HG02885 (cell line): Measurements from ENCODE around the gene RBM23.
"Not testable (repeated sequence)": the region's sequence is repeated elsewhere in the genome, so short reads cannot be mapped to it uniquely, and the experiment has no call there.

Experiments
- ATAC-seq: cut with Tn5 transposase; IDR thresholded peaks from one replicate; pipeline ENCODE4 v1.9.1; 2021; ENCODE audit warnings: mild to moderate bottlenecking; ENCODE audit not compliant: unreplicated experiment, poor library complexity

The RBM23 gene

DNA sequence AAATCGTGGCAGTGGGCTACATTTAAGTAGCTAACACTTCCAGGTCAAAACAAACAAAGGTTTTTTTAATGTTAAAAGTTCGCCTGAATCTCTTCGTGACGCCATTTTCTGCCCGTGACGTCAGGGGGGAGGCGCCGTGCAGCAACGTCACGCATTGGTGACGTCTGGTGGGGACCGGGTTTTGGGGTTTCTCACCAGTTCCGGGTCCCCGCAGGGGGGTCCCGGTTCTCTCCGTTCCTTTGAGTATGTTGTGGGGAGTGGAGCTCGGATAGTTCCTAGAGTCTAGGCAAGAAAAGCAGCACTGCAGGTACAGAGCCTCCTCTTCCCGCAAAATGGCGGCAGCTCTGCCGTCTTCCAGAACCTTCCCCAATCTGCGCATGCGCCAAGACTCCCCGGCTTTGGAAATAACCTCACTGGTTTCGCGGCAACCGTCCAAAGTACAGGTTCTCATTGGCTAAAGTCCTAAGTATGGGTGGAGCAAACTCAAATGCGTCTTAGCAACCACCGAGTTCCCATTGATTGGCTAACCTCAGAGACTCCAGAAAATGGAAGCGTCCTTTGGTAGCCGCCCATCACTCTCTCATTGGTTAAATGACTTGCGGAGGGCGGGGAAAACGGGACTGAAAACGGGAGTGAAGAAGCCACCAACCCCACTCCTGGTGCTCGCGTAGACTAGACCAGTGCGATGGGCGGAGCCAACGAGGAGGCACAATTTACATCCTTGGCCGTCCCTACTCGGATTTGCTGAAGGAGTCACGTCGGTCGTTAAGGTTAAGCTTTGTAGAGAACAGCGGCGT, at the start of gene RBM23:
RBM23 (minus strand) TSS at position 346 of the 797 bp plus-strand sequence.
- peak; percentile 92 for ATAC-seq

GRCh38 chr14:22966783-22967269, 47.9 kb upstream of the RBM23 start:
- no peak for ATAC-seq

- ATAC-seq = not testable (repeated sequence)
Measured at GRCh38 chr14:22965916-22966782, 47.2 kb upstream of the RBM23 start.

DNA sequence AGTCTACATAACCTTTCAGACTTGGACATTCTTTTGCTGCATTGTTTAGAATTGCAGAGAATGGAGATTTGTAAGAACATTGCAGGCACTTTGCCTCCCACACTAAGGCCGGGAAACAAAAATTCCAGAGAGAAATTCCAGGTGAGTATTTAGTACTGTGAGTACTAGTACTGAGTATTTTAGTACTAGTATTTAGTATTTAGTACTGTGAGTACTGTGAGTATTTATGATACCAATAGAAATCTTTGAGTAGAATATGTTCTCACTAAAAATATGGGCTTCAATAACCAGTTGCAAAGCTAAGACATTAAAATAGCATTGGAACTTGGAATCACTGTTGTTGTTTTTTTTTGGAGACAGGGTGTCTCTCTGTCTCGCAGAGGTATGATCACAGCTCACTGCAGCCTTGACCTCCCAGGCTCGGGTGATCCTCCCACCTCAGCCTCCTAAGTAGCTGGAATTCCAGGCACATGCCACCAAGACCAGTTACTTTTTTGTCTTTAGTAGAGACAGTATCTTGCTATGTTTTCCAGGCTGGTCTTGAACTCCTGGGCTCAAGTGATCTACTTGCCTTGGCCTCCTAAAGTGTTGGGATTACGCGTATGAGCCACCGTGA, 43.2 kb upstream of the RBM23 start:
- no peak for ATAC-seq

GRCh38 chr14:22955702-22956569, 37.0 kb upstream of the RBM23 start:
- ATAC-seq = no peak

DNA sequence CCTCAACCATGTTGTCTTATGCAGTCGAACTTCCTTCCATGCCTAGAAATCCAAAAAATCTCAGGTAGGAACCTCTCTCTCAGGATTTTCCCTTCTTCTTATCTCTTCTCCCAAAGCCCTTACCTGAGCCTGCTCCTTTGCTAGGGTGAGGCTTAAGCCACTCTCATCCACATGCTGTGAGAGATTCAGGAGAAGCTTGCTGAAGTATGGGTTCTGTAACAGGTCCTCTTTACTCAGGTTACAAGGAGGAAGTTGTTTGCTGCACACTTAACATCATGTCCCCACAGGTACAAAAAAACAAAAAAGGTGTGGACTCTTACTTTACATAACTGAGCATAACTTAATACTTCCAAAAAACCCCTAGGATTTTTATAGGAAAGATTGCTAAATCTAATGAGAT, 33.5 kb upstream of the RBM23 start:
- ATAC-seq = no peak

DNA sequence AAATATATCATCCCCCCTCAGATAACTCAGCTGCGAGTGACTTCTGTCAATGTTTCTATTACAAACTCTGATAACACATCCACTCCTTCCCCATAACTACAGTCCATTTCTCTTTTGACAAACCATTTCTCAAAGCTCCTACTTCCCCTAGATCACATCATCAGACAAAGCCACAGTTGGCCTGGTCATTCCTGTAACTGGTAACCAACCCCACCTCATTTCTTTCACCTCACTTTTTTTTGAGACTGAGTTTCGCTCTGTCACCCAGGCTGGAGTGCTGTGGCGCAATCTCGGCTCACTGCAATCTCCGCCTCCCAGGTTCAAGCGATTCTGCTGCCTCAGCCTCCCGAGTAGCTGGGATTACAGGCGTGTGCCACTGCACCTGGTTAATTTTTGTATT, 32.8 kb upstream of the RBM23 start:
- ATAC-seq = not testable (repeated sequence)

- no peak for ATAC-seq
Measured at GRCh38 chr14:22945642-22946041, 26.7 kb upstream of the RBM23 start.

DNA sequence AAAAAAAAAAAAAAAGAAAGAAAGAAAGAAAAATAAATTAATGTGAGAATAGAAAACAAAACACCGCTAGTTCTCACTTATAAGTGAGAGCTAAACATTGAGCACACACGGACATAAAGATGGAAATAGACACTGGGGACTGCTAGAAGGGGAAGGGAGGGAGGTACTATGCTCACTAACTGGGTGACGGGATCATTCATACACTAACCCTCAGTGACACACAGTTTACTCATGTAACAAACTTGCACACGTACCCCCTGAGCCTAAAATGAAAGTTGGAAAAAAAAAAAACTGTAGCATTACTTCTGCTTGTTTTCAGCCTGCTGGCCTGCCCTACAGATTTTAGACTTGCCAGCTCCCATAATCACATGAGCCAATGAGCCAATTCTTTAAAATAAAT, 20.7 kb upstream of the RBM23 start:
- no peak for ATAC-seq

GRCh38 chr14:22935156-22935555, 16.2 kb upstream of the RBM23 start:
- no peak for ATAC-seq

- no peak for ATAC-seq
Measured at GRCh38 chr14:22932146-22932545, 13.2 kb upstream of the RBM23 start.

DNA sequence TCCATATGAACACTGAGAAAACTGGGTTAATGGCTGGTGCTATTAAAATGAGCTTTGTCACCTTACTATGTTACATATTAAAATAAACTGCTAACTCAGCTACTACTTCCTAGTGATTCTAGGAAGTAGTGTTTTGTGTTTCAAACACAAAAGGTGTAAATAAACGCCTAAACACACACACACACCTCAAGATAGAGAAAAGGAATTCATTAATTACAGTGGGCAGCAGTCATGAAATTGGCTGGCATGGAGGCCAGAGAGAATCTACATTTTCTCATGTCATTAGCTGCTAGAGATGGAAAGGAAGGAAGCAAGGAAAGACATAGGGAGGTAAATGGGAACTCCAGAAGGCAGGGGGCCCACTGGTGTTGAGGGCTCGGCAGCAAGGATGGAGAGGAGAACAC, 11.0 kb upstream of the RBM23 start:
- no peak for ATAC-seq

DNA sequence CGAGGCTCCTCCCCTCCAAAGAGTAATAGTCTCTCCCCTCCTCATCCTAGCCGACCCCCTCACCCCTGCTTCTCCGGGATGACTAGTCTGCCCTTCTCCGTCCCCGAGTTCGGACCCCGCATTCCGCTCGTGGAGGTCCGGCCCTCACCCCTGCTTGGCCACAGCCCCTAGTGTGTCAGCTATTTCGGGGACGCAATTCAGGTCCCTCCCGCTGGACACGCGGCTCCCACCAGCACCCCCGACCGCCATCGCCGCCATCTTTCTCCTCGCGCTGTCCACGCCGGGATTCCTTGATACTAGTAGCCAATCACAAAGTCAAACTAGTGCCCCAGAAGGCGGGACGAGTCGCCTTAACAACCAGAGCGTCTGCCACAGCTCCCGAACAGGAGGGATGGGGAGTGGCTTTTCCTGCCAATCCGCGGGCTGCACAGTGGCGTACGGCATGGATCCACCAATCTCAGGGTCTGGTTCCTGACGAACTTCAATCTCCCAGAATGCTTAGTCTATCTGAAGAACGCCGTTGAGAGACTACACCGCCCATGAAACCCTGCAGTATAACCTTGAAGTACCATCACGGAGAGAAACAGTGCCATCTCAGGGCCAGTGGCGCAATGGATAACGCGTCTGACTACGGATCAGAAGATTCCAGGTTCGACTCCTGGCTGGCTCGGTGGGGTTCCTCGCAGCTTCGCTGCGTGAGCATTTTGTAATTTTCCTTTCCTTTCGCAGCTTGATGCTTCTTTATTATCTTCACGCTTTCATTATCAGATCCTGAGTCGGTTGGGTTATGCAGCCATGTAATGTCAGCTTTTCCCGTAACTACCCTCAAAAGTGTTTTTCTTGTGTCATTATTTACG, 10.4 kb upstream of the RBM23 start, which contains the start of gene PRMT5:
PRMT5 (minus strand) TSS at position 273 of the 857 bp plus-strand sequence; CDS start at position 258, 15 bp downstream.
- peak; percentile 92 for ATAC-seq

GRCh38 chr14:22928237-22929103, 9.5 kb upstream of the RBM23 start:
- ATAC-seq = no peak

GRCh38 chr14:22926316-22926715, 7.4 kb upstream of the RBM23 start:
- ATAC-seq = no peak

- no peak for ATAC-seq
Measured at GRCh38 chr14:22925513-22925912, 6.6 kb upstream of the RBM23 start.

DNA sequence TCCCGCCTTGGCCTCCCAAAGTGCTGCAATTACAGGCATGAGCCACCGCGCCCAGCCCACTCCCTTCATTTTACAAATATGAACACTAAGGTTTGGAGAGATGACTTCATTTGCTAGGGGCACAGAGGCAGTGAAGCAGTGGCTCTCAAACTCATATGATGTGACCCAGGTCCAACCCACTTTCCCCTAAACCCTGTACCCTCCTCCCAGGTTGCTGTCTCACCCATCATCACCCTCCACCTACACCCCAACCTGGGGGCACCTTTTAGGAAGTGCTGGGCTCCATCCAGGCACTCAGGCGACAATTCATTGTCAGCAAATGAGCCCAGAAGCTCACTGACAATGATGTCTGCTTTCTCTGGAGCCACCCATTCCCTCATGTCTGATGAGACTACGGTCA, 4.8 kb upstream of the RBM23 start:
- no peak for ATAC-seq

- ATAC-seq = no peak
Measured at GRCh38 chr14:22922294-22922693, 3.3 kb upstream of the RBM23 start.
